HG03159 (cell line): Measurements from ENCODE around the gene FCN2.

ENCODE experiments used
- ATAC-seq: cut with Tn5 transposase; IDR thresholded peaks from one replicate; pipeline ENCODE4 v1.9.1; 2021; ENCODE audit warnings: mild to moderate bottlenecking, moderate library complexity; ENCODE audit not compliant: unreplicated experiment

Gene FCN2

GRCh38 chr9:134868751-134869553 is 11.7 kb upstream of the FCN2 start:
- ATAC-seq: no peak

GRCh38 chr9:134869554-134870300 is 10.9 kb upstream of the FCN2 start:
- no peak for ATAC-seq

GRCh38 chr9:134870301-134870694 is 10.3 kb upstream of the FCN2 start:
- ATAC-seq: no peak

GRCh38 chr9:134870746-134871662 is 9.6 kb upstream of the FCN2 start:
- no peak for ATAC-seq

- ATAC-seq: no peak
Measured at GRCh38 chr9:134871697-134872340, 8.8 kb upstream of the FCN2 start.

- no peak for ATAC-seq
Measured at GRCh38 chr9:134872482-134873231, 8.0 kb upstream of the FCN2 start.

GRCh38 chr9:134875371-134875770 is 5.2 kb upstream of the FCN2 start:
- ATAC-seq: no peak

- ATAC-seq: no peak
Measured at GRCh38 chr9:134877541-134877940, 3.1 kb upstream of the FCN2 start.

- ATAC-seq: no peak
Measured at GRCh38 chr9:134879664-134880483, 736 bp upstream of the FCN2 start.

- ATAC-seq: no peak
Measured at GRCh38 chr9:134881313-134881670, 682 bp downstream of the FCN2 start.

GRCh38 chr9:134882204-134882785 is 1.7 kb downstream of the FCN2 start:
- ATAC-seq: no peak

- ATAC-seq: no peak
Measured at GRCh38 chr9:134883040-134883782, 2.6 kb downstream of the FCN2 start.

- no peak for ATAC-seq
Measured at GRCh38 chr9:134884492-134884891, 3.9 kb downstream of the FCN2 start.

- ATAC-seq: no peak
Measured at GRCh38 chr9:134885001-134885678, 4.5 kb downstream of the FCN2 start.

- no peak for ATAC-seq
Measured at GRCh38 chr9:134885679-134886412, 5.2 kb downstream of the FCN2 start.

- no peak for ATAC-seq
Measured at GRCh38 chr9:134886413-134886913, 5.9 kb downstream of the FCN2 start.

- no peak for ATAC-seq
Measured at GRCh38 chr9:134887219-134887618, 6.6 kb downstream of the FCN2 start.
